Stimulated activated CD4-positive, alpha-beta T cell treated with anti-CD3 and anti-CD28 coated beads, Interleukin-2, amount 100 ng/mL, for 4 hours (primary cell): Measurements from ENCODE around the gene RPS21.
A peak's percentile ranks its signal among the peaks of the same experiment; 100 is the strongest.

Experiments used
- DNase-seq: peaks from one replicate; pipeline ENCODE4 v3.0.0-alpha.2; 2020; ENCODE audit warnings: low read depth

RPS21 gene

GRCh38 chr20:62396367-62397239 lies 9.7 kb downstream of the RPS21 start:
- no peak for DNase-seq

- DNase-seq: no peak
These were observed 11.4 kb downstream of the RPS21 start for GRCh38 chr20:62398120-62398821.

- DNase-seq: no peak
These were observed 13.1 kb downstream of the RPS21 start for GRCh38 chr20:62400021-62400420.

GRCh38 chr20:62400541-62400940 lies 13.6 kb downstream of the RPS21 start:
- no peak for DNase-seq

GRCh38 chr20:62401331-62401779 lies 14.5 kb downstream of the RPS21 start:
- no peak for DNase-seq

GRCh38 chr20:62402456-62403150 lies 15.7 kb downstream of the RPS21 start:
- no peak for DNase-seq

GRCh38 chr20:62403331-62403730 lies 16.4 kb downstream of the RPS21 start:
- no peak for DNase-seq

GRCh38 chr20:62404112-62404665 lies 17.3 kb downstream of the RPS21 start:
- no peak for DNase-seq

GRCh38 chr20:62404761-62405107 lies 17.8 kb downstream of the RPS21 start:
- DNase-seq: no peak

- no peak for DNase-seq
These were observed 18.4 kb downstream of the RPS21 start for GRCh38 chr20:62405108-62405980.

GRCh38 chr20:62405981-62406513 lies 19.1 kb downstream of the RPS21 start:
- no peak for DNase-seq

- no peak for DNase-seq
These were observed 19.8 kb downstream of the RPS21 start for GRCh38 chr20:62406635-62407176.

- peak; percentile 87 for DNase-seq
These were observed 20.5 kb downstream of the RPS21 start, which contains the start of gene CABLES2 for GRCh38 chr20:62407221-62407992. CABLES2 (minus strand) TSS chr20:62407285; CDS start chr20:62407276, 9 bp downstream.

GRCh38 chr20:62408055-62408454 lies 21.2 kb downstream of the RPS21 start:
- no peak for DNase-seq

GRCh38 chr20:62408640-62409039 lies 21.7 kb downstream of the RPS21 start:
- DNase-seq: no peak

- no peak for DNase-seq
These were observed 22.4 kb downstream of the RPS21 start for GRCh38 chr20:62409086-62409853.

GRCh38 chr20:62409931-62410745 lies 23.2 kb downstream of the RPS21 start:
- DNase-seq: peak; percentile 17
